GM23338 (cell line): ENCODE data around the gene PPFIA2. TPM values are rescaled to one million over a fixed set of nuclear protein-coding genes. Genes with fewer than 3 reads are reported as not detected.

Experiments used
- ATAC-seq: fragments of 200-7000 bp; cut with Tn5 transposase; 3 replicates; pipeline ENCODE4 v1.9.1; 2020
- DNase-seq: peaks from one replicate; pipeline ENCODE4 v3.0.0-alpha.2; 2015; ENCODE audit warnings: low spot score
- H2AFZ ChIP-seq: fragments of 200-600 bp; sonication (generic); 2 replicates; pipeline ENCODE4 v1.8.0; 2016; ENCODE audit warnings: antibody characterized with exemption, mild to moderate bottlenecking, moderate library complexity
- H3F3A ChIP-seq: fragments of 200-600 bp; sonication (generic); replicated peaks from 2 replicates; pipeline ENCODE4 v1.8.0; 2017; ENCODE audit warnings: antibody characterized with exemption, mixed run types, low read depth
- H3K27ac ChIP-seq: fragments of 200-600 bp; sonication (generic); 2 replicates; pipeline ENCODE4 v1.6.1; 2016; ENCODE audit warnings: low read depth
- H3K27me3 ChIP-seq: fragments of 200-600 bp; sonication (generic); 2 replicates; pipeline ENCODE4 v1.8.0; 2016; ENCODE audit warnings: mild to moderate bottlenecking, mixed run types, moderate library complexity; ENCODE audit not compliant: insufficient read depth
- H3K36me3 ChIP-seq: fragments of 200-600 bp; sonication (generic); 2 replicates; pipeline ENCODE4 v1.8.0; 2016; ENCODE audit warnings: mild to moderate bottlenecking; ENCODE audit not compliant: insufficient read depth
- H3K4me1 ChIP-seq: fragments of 200-600 bp; sonication (generic); 2 replicates; pipeline ENCODE4 v1.8.0; 2016; ENCODE audit warnings: mild to moderate bottlenecking, moderate library complexity; ENCODE audit not compliant: insufficient read depth
- H3K4me2 ChIP-seq: fragments of 200-600 bp; sonication (generic); 2 replicates; pipeline ENCODE4 v1.7.1; 2017; ENCODE audit warnings: mixed run types
- H3K4me3 ChIP-seq: fragments of 200-600 bp; sonication (generic); 2 replicates; pipeline ENCODE4 v1.6.1; 2016; ENCODE audit warnings: mixed run types
- H3K79me2 ChIP-seq: fragments of 200-600 bp; sonication (generic); replicated peaks from 2 replicates; pipeline ENCODE4 v1.8.0; 2017; ENCODE audit warnings: mild to moderate bottlenecking; ENCODE audit not compliant: insufficient read depth
- H3K9me2 ChIP-seq: fragments of 200-600 bp; sonication (generic); 2 replicates; pipeline ENCODE4 v1.8.0; 2017; ENCODE audit not compliant: insufficient read depth
- H4K20me1 ChIP-seq: fragments of 200-600 bp; sonication (generic); replicated peaks from 2 replicates; pipeline ENCODE4 v1.8.0; 2017; ENCODE audit warnings: mild to moderate bottlenecking; ENCODE audit not compliant: insufficient read depth
- H3K27ac Mint-ChIP-seq: 2 replicates; pipeline ENCODE4 v1.8.0; 2020; ENCODE audit warnings: inconsistent platforms, mild to moderate bottlenecking, moderate library complexity, mixed read lengths
- H3K27me3 Mint-ChIP-seq: 3 replicates; pipeline ENCODE4 v1.8.0; 2022; ENCODE audit warnings: low read depth, mild to moderate bottlenecking, moderate library complexity, mixed read lengths, inconsistent platforms; ENCODE audit not compliant: insufficient read depth, poor library complexity
- H3K36me3 Mint-ChIP-seq: 3 replicates; pipeline ENCODE4 v1.8.0; 2021; ENCODE audit warnings: low read depth, mild to moderate bottlenecking, inconsistent platforms, moderate library complexity, mixed read lengths
- H3K4me1 Mint-ChIP-seq: 3 replicates; pipeline ENCODE4 v1.8.0; 2020; ENCODE audit warnings: mild to moderate bottlenecking, inconsistent platforms, mixed read lengths
- H3K4me3 Mint-ChIP-seq: 3 replicates; pipeline ENCODE4 v1.8.0; 2021; ENCODE audit warnings: moderate library complexity, mild to moderate bottlenecking, inconsistent platforms, mixed read lengths
- H3K9me3 Mint-ChIP-seq: 3 replicates; pipeline ENCODE4 v1.8.0; 2020; ENCODE audit warnings: moderate library complexity, mild to moderate bottlenecking, inconsistent platforms, mixed read lengths
- CREB1 ChIP-seq: fragments of 250-450 bp; sonication (Bioruptor Pico); IDR thresholded peaks from 2 replicates; pipeline ENCODE4 v1.5.0; 2020; ENCODE audit warnings: low read depth, mild to moderate bottlenecking, moderate library complexity
- CTCF ChIP-seq, 2 experiments: fragments of 200-600 bp in 1 of 2; sonication (generic) in 1 of 2; conservative IDR thresholded peaks; 2 replicates each; pipeline versions ENCODE4 v1.5.1 to v1.6.1; 2016 to 2017; ENCODE audit warnings: antibody characterized with exemption in 2 of 2, low read depth in 2 of 2, mild to moderate bottlenecking in 2 of 2, moderate library complexity in 1 of 2
- ZNF114 ChIP-seq: fragments of 250-450 bp; sonication (Bioruptor Pico); IDR thresholded peaks from 2 replicates; pipeline ENCODE4 v1.5.0; 2020; ENCODE audit warnings: mild to moderate bottlenecking, moderate library complexity
- ZNF331 ChIP-seq: fragments of 250-450 bp; sonication (Bioruptor Pico); IDR thresholded peaks from 2 replicates; pipeline ENCODE4 v1.5.0; 2020; ENCODE audit warnings: low read depth, mild to moderate bottlenecking, moderate library complexity
- ZNF462 ChIP-seq: fragments of 250-450 bp; sonication (Bioruptor Pico); IDR thresholded peaks from 2 replicates; pipeline ENCODE4 v1.5.0; 2020; ENCODE audit warnings: mild to moderate bottlenecking, moderate library complexity
- polyA plus RNA-seq: library from polyadenylated mRNA; unstranded; fragments of >200 nt; fragmentation: Nextera tagmentation; extraction: Ambion mirVana; gene quantifications from 2 replicates; pipeline ENCODE4 v1.2.1, GENCODE V29; 2016
- total RNA-seq: library from RNA; depleted of rRNA; stranded (reverse); fragments of >200 nt; shearing (Covaris generic); gene quantifications from 2 replicates; pipeline ENCODE4 v1.2.3, GENCODE V29; 2014
- TF ChIP-seq, protein P1 (sequence below): IDR thresholded peaks from one replicate; pipeline ENCODE4 v1.6.1; 2018; ENCODE audit warnings: antibody characterized with exemption; ENCODE audit not compliant: unreplicated experiment

Gene PPFIA2
- total and polyA plus RNA-seq, 2 experiments from 2014 or later: 5.4 to 7.2 TPM

DNA sequence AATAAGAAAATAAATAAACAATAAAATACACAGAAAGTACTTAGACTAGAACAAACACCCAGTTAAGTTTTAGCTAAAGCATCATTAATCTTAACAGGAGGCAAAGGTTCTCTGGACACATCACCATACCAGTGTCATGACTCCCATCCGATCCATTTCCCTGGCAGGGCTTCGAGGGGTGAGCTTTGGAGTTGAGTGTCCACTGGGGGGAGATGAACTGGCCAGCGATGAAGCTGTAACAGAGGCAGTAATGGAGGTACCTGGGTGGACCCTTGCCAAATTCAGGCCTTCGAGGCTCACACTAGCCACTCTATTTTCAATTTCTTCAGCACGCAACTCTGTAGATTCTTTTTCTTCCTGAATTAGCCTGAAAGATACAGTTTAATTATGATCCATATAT, 411.7 kb downstream of the PPFIA2 start:
- H3K9me2 ChIP-seq: no peaks in the 10 kb centered on the region
- no peak overlapping the region for H3K4me3 ChIP-seq
- Mint-ChIP-seq H3K4me1 (peaks cover 4% of the 10 kb centered on the region; the same call in 1 of the 3 replicates), H3K27ac (no peak overlapping the region), H3K9me3 (no peaks in the 10 kb centered on the region), H3K4me3 (no peak overlapping the region), H3K27me3 (no peaks in the 10 kb centered on the region), H3K36me3 (no peaks in the 10 kb centered on the region)
- H3F3A ChIP-seq: no peaks in the 10 kb centered on the region
- no peaks in the 10 kb centered on the region for H3K4me1 ChIP-seq
- H3K79me2 ChIP-seq: no peaks in the 10 kb centered on the region
- H3K27me3 ChIP-seq: no peaks in the 10 kb centered on the region
- peak; percentile 28 for DNase-seq
- no peaks in the 10 kb centered on the region for H3K36me3 ChIP-seq
- no peak for TF ChIP-seq ZNF114 (CRISPR knock-in tag)
- TF ChIP-seq CTCF (conservative IDR thresholded peaks at IDR 0.05; ENCODE audit: low read depth in 2 of 2): peak in 1 of 2 experiments; percentile 39; a peak in 2 of 4 replicates
- peak; percentile 48; the same call in 1 of the 3 replicates for ATAC-seq
- no peak overlapping the region for H2AFZ ChIP-seq
- H3K4me2 ChIP-seq: no peak overlapping the region
- H4K20me1 ChIP-seq: no peaks in the 10 kb centered on the region
- no peak overlapping the region for H3K27ac ChIP-seq

DNA sequence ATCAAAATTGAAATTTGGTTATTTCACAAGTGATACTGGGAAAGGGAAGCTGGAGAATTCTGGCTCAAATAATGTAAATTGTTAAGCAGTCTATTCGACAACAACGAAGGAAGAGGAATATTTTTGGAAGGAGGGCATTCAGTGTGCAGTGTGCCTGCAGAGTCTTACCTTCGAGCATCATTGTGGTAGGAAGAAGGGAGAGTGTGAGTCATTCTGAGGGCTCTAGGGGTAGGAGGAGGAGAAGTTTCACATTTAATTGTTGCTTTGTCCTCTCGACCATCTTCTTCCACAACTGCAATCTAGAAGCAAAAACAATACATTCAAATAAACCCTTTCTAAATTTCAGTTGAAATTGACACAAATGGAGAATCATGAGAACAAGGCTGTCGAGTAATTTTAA, 418.2 kb downstream of the PPFIA2 start:
- no peak overlapping the region for H3K4me3 Mint-ChIP-seq
- Histone ChIP-seq H3K9me2 (no peaks in the 10 kb centered on the region), H3K27me3 (no peaks in the 10 kb centered on the region), H3K27ac (no peak overlapping the region), H4K20me1 (no peaks in the 10 kb centered on the region), H3K4me2 (no peak overlapping the region), H2AFZ (no peak overlapping the region), H3K79me2 (no peaks in the 10 kb centered on the region), H3K4me3 (no peak overlapping the region), H3K4me1 (no peaks in the 10 kb centered on the region), H3F3A (no peaks in the 10 kb centered on the region), H3K36me3 (no peaks in the 10 kb centered on the region)
- DNase-seq (no peak), ATAC-seq (no peak)
- H3K27me3 Mint-ChIP-seq: no peaks in the 10 kb centered on the region
- no peak for TF ChIP-seq ZNF462 (CRISPR knock-in tag)
- TF ChIP-seq CREB1 (CRISPR knock-in tag): no peak
- TF ChIP-seq CTCF (conservative IDR thresholded peaks at IDR 0.05; ENCODE audit: low read depth in 2 of 2): no peak
- no peak for TF ChIP-seq ZNF331 (CRISPR knock-in tag)
- TF ChIP-seq, protein P1, sequence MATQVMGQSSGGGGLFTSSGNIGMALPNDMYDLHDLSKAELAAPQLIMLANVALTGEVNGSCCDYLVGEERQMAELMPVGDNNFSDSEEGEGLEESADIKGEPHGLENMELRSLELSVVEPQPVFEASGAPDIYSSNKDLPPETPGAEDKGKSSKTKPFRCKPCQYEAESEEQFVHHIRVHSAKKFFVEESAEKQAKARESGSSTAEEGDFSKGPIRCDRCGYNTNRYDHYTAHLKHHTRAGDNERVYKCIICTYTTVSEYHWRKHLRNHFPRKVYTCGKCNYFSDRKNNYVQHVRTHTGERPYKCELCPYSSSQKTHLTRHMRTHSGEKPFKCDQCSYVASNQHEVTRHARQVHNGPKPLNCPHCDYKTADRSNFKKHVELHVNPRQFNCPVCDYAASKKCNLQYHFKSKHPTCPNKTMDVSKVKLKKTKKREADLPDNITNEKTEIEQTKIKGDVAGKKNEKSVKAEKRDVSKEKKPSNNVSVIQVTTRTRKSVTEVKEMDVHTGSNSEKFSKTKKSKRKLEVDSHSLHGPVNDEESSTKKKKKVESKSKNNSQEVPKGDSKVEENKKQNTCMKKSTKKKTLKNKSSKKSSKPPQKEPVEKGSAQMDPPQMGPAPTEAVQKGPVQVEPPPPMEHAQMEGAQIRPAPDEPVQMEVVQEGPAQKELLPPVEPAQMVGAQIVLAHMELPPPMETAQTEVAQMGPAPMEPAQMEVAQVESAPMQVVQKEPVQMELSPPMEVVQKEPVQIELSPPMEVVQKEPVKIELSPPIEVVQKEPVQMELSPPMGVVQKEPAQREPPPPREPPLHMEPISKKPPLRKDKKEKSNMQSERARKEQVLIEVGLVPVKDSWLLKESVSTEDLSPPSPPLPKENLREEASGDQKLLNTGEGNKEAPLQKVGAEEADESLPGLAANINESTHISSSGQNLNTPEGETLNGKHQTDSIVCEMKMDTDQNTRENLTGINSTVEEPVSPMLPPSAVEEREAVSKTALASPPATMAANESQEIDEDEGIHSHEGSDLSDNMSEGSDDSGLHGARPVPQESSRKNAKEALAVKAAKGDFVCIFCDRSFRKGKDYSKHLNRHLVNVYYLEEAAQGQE: no peak
- no peak overlapping the region for H3K27ac Mint-ChIP-seq
- H3K9me3 Mint-ChIP-seq: no peaks in the 10 kb centered on the region
- H3K4me1 Mint-ChIP-seq: no peaks in the 10 kb centered on the region
- no peaks in the 10 kb centered on the region for H3K36me3 Mint-ChIP-seq
